Stimulated activated CD4-positive, alpha-beta T cell treated with anti-CD3 and anti-CD28 coated beads, TNF-alpha, amount 100 ng/mL, for 1 hour (primary cell): ENCODE data around the gene SYMPK.

ENCODE experiments used
- DNase-seq, 3 donors: peaks; one replicate each; pipeline ENCODE4 v3.0.0-alpha.2; 2020; ENCODE audit warnings: low read depth in 3 of 3, low spot score in 1 of 3

SYMPK gene

DNA sequence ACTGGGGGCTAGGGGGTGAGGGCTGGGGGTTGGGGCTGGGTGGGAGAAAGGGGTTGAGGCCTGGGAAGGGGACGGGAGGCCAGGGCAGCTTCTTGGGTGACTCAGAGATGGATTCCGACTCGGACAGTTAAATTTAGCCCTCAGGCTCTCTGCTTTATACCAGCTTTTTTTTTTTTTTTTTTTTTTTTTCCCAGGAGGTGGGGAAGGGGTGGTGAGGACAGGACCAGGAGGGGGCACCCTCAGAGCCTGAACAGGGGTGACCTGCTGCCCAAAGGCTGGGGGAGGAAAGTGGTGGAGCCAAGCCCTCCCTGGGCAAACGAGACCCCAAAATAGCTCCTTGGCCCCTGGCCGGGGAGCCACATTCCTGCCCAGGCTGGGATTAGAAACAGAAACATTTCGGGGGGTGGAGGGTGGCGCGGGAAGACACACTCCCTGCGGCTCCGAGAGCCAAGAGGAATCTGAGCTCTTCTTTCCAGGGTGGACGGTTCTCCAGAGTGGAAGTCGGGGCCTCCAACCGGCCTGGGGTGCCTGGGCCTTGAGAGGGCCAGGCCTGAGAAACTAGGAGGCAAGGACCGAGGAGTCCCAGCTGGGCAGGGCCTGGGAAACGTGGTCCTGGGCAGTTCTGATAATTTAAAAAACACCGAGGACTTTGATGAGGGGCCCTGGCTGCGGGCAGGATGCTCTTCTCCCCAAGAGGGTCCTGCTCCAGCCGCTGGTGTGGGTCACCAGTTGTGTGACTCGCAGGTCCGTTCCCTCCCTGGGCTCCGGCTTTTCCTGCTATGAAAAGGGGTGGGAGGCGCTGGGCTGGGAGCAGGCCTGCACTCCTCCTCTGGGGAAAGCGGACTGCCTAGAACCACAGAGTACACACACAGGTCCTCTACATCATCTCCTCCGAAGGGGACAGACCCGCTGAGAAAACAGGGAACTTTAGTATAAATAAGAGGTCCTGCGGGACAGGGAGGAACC lies 79.8 kb downstream of the SYMPK start:
- DNase-seq = no peak

DNA sequence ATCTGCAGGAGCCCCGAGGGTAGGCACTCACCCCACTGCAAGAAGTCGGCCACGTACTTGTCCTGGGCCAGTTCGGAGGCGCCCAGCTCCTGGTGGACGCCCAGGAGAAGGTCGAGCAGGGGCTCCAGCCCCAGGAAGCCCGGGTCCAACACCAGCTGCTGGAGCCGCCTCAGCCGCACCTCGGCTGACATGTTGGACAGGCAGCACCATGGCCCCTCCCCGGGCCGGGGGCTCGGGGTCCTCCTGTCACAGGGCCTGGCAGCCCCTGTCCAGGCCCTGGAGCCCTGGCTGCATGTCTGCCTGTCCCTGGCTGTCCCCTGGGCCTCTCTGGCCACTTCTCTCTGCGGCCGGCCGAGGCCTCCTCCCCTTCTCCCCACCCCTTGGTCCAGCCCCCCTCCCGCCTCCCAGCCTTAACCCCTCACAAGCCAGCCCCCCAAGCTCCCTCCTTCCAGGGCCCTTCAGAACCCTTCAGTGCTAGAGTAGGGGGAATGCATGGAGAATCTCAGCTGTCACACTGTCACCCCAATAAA lies 80.7 kb downstream of the SYMPK start, which contains the start of gene DMPK:
Gene DMPK (minus strand): TSS at position 329 of the 530 bp plus-strand sequence. CDS start 138 bp downstream, at position 191.
- DNase-seq = no peak

DNA sequence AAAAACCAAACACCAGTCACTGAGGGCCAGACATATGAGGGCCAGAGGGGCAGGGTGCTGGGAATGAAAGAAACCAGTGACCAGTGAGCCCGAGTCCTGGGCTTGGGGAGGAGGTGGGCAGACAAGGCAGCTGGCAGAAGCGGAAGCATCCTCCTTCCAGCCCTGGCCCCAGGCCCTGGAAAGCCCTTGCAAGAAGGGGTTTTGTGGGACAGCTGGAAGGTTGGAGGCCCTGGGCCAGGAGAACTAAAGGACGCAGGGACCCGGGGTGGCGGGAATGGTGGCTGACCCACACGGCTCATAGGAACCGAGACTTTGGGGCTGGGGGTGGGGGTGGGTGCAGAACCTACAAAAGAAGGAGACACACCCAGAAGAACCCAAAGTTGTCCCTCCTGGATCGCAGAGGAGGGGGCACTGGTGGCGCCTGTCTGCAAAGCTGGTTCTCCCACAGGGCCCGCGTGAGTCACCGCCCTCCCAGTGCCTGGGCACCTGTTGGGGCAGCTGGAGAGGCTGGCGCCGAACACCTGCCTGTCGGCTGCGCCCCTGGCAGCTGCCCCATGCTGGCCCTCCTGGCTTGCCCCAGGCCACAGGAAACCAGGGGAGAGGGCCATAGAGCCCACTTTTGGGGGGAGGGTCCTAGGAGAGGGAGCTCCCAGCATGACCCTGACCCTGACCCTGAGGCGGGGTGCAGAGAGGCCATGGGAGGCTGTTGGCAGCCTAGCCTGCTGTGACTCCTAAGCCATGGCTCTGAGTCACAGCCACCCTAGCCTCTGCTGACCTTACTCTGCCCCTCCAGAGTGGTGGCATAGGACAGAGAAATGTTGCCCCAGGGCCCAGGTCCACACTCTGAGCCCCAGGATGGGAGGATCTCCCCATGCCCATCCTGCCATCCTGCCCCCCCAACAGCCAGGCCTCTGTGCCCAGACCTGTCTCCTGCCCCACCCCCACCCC lies 81.5 kb downstream of the SYMPK start:
- DNase-seq = no peak

DNA sequence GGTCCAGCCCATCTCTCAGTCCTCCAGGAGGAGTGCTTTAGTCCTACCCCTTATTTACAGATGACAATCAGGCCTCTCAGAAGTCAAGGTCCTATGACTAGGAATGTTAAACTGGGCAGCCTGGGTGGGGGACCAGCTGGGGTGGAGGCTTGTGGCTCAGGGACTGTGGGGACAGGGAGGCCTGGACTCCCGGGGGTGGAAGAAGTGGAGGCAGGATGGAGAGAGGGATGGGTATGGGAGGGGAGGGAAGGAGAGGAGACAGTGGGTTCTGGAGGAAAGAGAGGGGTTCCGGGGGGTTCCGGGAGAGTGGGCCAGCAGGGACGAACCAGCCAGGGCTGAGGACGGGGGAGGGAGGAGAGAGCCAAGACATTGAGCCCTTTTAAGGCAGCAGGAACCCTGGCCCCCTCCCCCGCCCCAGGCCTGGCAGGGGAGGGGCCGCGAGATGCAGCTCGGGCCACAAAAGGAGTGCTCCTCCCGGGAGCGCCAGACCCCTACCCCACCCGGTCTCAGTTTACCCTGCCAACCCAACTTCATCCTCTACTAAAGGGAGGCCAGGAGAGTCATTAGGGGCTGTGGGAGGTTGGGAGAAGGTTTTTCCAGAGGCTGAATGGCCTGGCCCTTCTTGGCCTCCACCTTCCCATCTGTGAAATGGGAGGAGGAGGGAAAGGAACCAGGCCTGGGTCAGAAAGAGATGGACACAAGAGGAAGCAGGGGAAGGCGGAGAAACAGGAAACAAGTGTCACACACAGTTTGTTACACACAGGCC lies 82.3 kb downstream of the SYMPK start:
- no peak for DNase-seq

DNA sequence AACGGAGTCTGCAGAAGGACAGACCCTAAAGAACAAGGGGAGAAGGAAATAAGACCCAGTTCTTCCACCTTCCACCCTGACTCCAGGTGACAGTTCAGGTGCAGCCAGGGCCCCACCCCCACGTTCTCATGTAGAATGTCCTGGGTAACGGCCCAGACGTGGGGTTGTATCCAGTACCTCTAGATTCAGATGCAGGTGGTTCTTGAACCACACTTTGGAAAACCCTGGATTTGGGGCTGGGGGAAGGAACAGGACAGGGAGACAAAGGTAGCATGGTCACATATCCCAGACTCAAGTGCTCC lies 82.8 kb downstream of the SYMPK start:
- no peak for DNase-seq

GRCh38 chr19:45779231-45780145 lies 83.5 kb downstream of the SYMPK start:
- peak; percentile 38 to 91 (median 57) for DNase-seq

GRCh38 chr19:45778010-45778661 lies 84.8 kb downstream of the SYMPK start:
- DNase-seq = no peak

DNA sequence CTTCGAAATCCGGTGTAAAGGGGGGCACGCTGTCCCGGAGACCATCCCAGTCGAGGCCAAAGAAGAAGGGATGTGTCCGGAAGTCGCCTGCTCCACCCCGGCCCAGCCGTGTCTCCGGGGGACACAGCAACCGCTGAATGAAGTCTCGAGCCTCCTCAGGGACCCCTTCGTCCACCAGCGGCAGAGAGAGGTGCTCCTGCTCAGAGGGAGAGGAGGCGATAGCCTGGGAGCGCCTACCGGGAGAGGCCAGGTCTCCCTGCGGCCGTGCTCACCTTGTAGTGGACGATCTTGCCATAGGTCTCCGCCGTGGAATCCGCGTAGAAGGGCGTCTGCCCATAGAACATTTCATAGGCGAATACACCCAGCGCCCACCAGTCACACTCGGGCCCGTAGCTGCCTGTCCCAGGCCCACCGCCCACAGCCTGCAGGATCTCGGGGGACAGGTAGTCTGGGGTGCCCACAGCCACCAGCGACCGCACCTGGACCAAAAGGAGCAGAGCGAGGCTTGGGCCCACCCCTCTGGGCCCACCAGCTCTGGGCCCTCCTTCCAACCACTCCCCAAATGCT lies 85.5 kb downstream of the SYMPK start:
- DNase-seq = no peak

GRCh38 chr19:45774765-45775164 lies 88.2 kb downstream of the SYMPK start:
- no peak for DNase-seq

DNA sequence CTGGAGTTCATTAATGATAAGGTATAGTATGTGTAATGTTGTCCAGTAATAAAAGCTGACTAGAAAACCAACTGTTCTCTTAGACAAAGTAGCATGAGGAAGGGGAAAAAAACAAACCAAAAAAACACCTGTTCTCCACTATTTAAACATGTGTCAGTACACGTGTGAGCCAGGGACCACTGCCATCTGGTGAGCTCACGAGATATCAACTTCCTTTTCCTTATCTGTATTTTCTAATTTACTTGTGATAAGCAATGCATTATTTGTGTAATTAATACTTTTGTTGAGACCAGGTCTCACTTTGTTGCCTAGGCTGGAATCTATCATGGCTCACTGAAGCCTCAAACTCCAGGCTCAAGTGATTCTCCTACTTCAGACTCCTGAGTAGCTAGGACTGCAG lies 89.6 kb downstream of the SYMPK start:
- DNase-seq = no peak

DNA sequence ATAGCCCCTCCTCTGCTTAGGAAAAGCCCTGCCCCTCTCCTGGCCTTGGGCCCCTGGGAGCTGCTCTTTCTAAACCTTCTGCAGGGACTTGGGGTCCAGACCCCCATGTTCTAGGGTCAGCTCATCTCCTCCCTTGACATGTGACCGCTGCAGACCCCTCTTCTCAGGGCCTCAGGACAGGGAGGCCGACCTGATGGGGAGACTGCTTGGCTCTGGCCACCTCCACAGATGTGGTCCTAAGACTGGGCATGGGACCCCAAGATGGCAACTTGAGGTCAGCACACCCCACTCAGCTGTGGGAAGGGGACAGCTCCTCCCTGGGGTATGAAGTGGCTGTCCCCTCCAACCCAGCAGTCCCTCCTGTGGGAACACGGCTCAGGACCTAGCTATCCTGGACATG lies 90.0 kb downstream of the SYMPK start:
- no peak for DNase-seq

- DNase-seq = no peak
Observed at GRCh38 chr19:45772130-45772840, 90.7 kb downstream of the SYMPK start.

- DNase-seq = no peak
Observed at GRCh38 chr19:45771311-45771933, 91.5 kb downstream of the SYMPK start.

- peak; percentile 70 to 89 (median 77) for DNase-seq
Observed at GRCh38 chr19:45770192-45771101, 92.5 kb downstream of the SYMPK start.

DNA sequence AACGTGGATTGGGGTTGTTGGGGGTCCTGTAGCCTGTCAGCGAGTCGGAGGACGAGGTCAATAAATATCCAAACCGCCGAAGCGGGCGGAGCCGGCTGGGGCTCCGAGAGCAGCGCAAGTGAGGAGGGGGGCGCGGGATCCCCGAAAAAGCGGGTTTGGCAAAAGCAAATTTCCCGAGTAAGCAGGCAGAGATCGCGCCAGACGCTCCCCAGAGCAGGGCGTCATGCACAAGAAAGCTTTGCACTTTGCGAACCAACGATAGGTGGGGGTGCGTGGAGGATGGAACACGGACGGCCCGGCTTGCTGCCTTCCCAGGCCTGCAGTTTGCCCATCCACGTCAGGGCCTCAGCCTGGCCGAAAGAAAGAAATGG lies 93.1 kb downstream of the SYMPK start:
- DNase-seq = peak in 1 of 3 donors; percentile 31

GRCh38 chr19:45768984-45769782 lies 93.8 kb downstream of the SYMPK start, which contains the start of gene SIX5:
TSS of gene SIX5 (minus strand) at chr19:45769252. CDS start at chr19:45768844, 408 bp downstream.
- DNase-seq = peak; percentile 84 to 91 (median 85)
